ENCODE results near the gene HOXB3. TPM values are rescaled to one million over a fixed set of nuclear protein-coding genes. Genes with fewer than 3 reads are reported as not detected.

Gene HOXB3
- total RNA-seq, 3 donors from 2014 or later = 13.8 to 36.7 (median 14.4) TPM

DNA sequence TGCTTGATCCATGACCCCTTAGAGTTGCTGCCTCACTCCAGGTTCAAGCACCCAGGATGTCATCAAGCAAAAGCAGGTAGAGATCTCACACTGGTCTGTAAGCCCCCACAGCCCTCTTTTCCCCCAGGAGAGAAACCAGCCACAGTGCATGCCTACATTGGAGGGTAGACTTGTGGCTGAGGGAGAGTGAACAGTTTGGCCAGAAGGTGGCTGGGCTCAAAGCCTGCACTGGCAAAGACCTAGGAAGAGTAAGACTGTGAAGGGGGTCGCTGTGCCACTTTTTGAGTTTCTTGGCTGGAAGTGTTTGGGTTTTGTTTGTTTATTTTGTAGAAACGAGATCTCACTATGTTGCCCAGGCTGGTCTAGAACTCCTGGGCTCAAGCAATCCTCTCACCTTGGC, 87.7 kb downstream of the HOXB3 start:
- TF ChIP-seq POLR2AphosphoS5 (IDR thresholded peaks at IDR 0.05) (no peak), CTCF (IDR thresholded peaks at IDR 0.05) (no peak), POLR2A (IDR thresholded peaks at IDR 0.05) (no peak)
- H3K36me3 ChIP-seq = no peaks in the 10 kb centered on the region
- DNase-seq (ENCODE audit: low spot score in 2 of 2) = no peak
- no peak overlapping the region for H3K4me3 ChIP-seq
- intact Hi-C loops (cut with DNase I; ENCODE audit: low total_unique reads) = loop anchor here (10.0 kb wide), 1 partner anchor 58 kb away; no protein-coding TSS in a partner anchor
- no peaks in the 10 kb centered on the region for H3K9me3 ChIP-seq
- H3K27ac ChIP-seq = no peak overlapping the region
- no peaks in the 10 kb centered on the region for H3K4me1 ChIP-seq
- no peaks in the 10 kb centered on the region for H3K27me3 ChIP-seq

GRCh38 chr17:48500435-48501426, 89.3 kb downstream of the HOXB3 start:
- no peaks in the 10 kb centered on the region for H3K9me3 ChIP-seq
- no peaks in the 10 kb centered on the region for H3K4me1 ChIP-seq
- H3K27me3 ChIP-seq = no peaks in the 10 kb centered on the region
- intact Hi-C loops (cut with DNase I; ENCODE audit: low total_unique reads) = loop anchor here (10.0 kb wide), 1 partner anchor 56 kb away; no protein-coding TSS in a partner anchor
- no peak overlapping the region for H3K4me3 ChIP-seq
- no peaks in the 10 kb centered on the region for H3K36me3 ChIP-seq
- no peak for DNase-seq (ENCODE audit: low spot score in 2 of 2)
- peak overlapping the region in 1 of 2 donors; percentile 55 for H3K27ac ChIP-seq
- TF ChIP-seq POLR2AphosphoS5 (IDR thresholded peaks at IDR 0.05) = no peak
- TF ChIP-seq CTCF (IDR thresholded peaks at IDR 0.05) = no peak
- no peak for TF ChIP-seq POLR2A (IDR thresholded peaks at IDR 0.05)

DNA sequence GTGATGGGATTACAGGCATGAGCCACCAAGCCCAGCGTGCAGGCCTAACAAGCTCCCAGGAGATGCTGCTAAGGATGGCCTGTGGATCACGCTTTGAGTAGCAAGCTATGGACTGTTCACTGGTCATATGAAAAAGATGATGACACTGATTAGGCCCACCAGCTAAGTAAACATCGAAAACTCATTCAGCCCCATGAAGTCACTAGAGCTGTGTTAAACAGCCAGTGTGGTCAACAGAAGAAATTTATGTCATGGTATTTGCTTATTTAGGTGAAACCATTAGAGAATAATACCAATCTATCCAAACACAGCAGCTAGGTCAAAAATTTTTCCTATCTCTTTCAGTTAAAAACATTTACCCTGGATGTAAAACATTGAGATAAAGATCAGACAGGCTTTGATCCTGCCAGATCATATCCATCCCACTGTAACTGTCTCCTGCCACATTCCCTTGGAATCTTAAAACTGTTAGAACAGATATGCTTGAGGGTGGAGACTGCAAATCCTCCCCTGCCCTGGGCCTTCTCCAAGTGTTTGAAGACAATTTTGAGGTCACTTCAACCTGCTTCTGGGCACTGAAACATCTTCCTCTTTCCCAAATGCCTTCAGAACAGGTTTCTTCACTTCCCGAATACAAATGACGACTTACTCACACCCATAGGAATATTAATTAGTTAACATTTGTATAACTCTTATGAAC, 90.2 kb downstream of the HOXB3 start:
- TF ChIP-seq POLR2AphosphoS5 (IDR thresholded peaks at IDR 0.05) (no peak), CTCF (IDR thresholded peaks at IDR 0.05) (no peak), POLR2A (IDR thresholded peaks at IDR 0.05) (no peak)
- no peak overlapping the region for H3K4me3 ChIP-seq
- H3K9me3 ChIP-seq = no peaks in the 10 kb centered on the region
- H3K4me1 ChIP-seq = no peaks in the 10 kb centered on the region
- peak overlapping the region in 1 of 2 donors; percentile 55 for H3K27ac ChIP-seq
- H3K36me3 ChIP-seq = no peaks in the 10 kb centered on the region
- peaks cover 0 to under 1% of the 10 kb centered on the region in 2 donors for H3K27me3 ChIP-seq
- no peak for DNase-seq (ENCODE audit: low spot score in 2 of 2)
- intact Hi-C loops (cut with DNase I; ENCODE audit: low total_unique reads) = loop anchor here (10.0 kb wide), 1 partner anchor 55 kb away; no protein-coding TSS in a partner anchor

DNA sequence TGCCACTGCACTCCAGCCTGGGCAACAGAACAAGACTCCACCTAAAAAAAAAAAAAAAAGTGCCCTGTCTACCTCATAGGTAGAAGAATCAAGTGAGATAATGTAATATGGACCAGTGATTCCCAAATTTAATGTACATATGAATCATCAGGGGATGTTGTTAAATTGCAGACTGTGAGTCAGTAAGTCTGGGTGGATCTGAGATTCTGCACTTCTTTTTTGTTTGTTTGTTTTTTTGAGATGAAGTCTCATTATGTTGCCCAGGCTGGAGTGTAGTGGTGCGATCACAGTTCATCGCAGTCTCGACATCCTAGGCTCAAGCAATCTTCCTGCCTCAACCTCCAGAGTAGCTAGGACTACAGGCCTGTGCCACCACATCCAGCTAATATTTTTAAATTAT, 90.8 kb downstream of the HOXB3 start:
- TF ChIP-seq POLR2AphosphoS5 (IDR thresholded peaks at IDR 0.05) = no peak
- no peak for TF ChIP-seq POLR2A (IDR thresholded peaks at IDR 0.05)
- TF ChIP-seq CTCF (IDR thresholded peaks at IDR 0.05) = no peak
- Histone ChIP-seq H3K9me3 (no peaks in the 10 kb centered on the region), H3K4me3 (no peak overlapping the region), H3K27ac (no peak overlapping the region), H3K36me3 (no peaks in the 10 kb centered on the region), H3K4me1 (no peaks in the 10 kb centered on the region), H3K27me3 (peaks cover 0 to 4% of the 10 kb centered on the region in 2 donors)
- no peak for DNase-seq (ENCODE audit: low spot score in 2 of 2)
- intact Hi-C loops (cut with DNase I; ENCODE audit: low total_unique reads) = no loop called here

Other genes starting within 250 kb of the HOXB3 start
- gene SKAP1, start 160.0 kb downstream of the HOXB3 start, total RNA-seq = 1 to 10 TPM; 1.1 to 7.5 (median 5.9) TPM
- gene HOXB1, start 59.2 kb downstream of the HOXB3 start, total RNA-seq = not detected
- gene HOXB2, start 45.1 kb downstream of the HOXB3 start, total RNA-seq = 10 to 100 TPM; 13.6 to 36.4 (median 19.6) TPM
- gene HOXB4, start 11.9 kb downstream of the HOXB3 start, total RNA-seq = 1 to 10 TPM; 2.2 to 7.5 (median 2.3) TPM
- gene HOXB5, start 3.5 kb upstream of the HOXB3 start, total RNA-seq = 1 to 10 TPM in 2 of 3 donors, under 1 TPM in 1; 0.44 to 2.0 (median 1.4) TPM
- gene HOXB6, start 14.7 kb upstream of the HOXB3 start, total RNA-seq = 10 to 100 TPM in 2 of 3 donors, 1 to 10 TPM in 1; 1.0 to 24.9 (median 18.2) TPM
- 10 to 100 TPM in 1 of 3 donors, 1 to 10 TPM in 2; 1.5 to 16.8 (median 4.3) TPM for gene HOXB7, start 20.8 kb upstream of the HOXB3 start, total RNA-seq
- gene HOXB8, start 25.1 kb upstream of the HOXB3 start, total RNA-seq = 1 to 10 TPM in 2 of 3 donors, under 1 TPM in 1; 0.59 to 4.6 (median 4.6) TPM
- gene HOXB9, start 36.1 kb upstream of the HOXB3 start, total RNA-seq = under 1 TPM; 0.32 to 0.44 (median 0.33) TPM
- not detected for gene PRAC1, start 132.3 kb upstream of the HOXB3 start, total RNA-seq
- not detected for gene PRAC2, start 132.9 kb upstream of the HOXB3 start, total RNA-seq
- under 1 TPM in 1 of 3 donors, not detected in 2; 0.16 TPM for gene HOXB13, start 138.5 kb upstream of the HOXB3 start, total RNA-seq
- under 1 TPM in 2 of 3 donors, not detected in 1; under 0.01 to 0.32 TPM for gene TTLL6, start 227.0 kb upstream of the HOXB3 start, total RNA-seq
- gene CALCOCO2, start 240.8 kb upstream of the HOXB3 start, total RNA-seq = 100 to 1,000 TPM; 134 to 262 (median 146) TPM